ENCODE data around the gene IFNL1.
"Not testable (repeated sequence)": the region's sequence is repeated elsewhere in the genome, so short reads cannot be mapped to it uniquely, and the experiment has no call there.

IFNL1 gene

GRCh38 chr19:39296055-39296645, at the start of gene IFNL1:
TSS of gene IFNL1 (plus strand) at chr19:39296407. CDS start at chr19:39296422, 15 bp downstream.
- no peak for DNase-seq

- DNase-seq, result peak; percentile 4
Measured at GRCh38 chr19:39246951-39247669, 49.1 kb upstream of the IFNL1 start.

GRCh38 chr19:39247701-39248664, 48.2 kb upstream of the IFNL1 start:
- DNase-seq, result no peak

- DNase-seq, result no peak
Measured at GRCh38 chr19:39248806-39249205, 47.4 kb upstream of the IFNL1 start, which contains the start of gene IFNL4. TSS of gene IFNL4 (minus strand) at chr19:39248856.

GRCh38 chr19:39251081-39251480, 45.1 kb upstream of the IFNL1 start:
- no peak for DNase-seq

GRCh38 chr19:39251846-39252245, 44.4 kb upstream of the IFNL1 start:
- DNase-seq, result no peak

- DNase-seq, result peak; percentile 30
Measured at GRCh38 chr19:39252458-39252857, 43.7 kb upstream of the IFNL1 start.

- no peak for DNase-seq
Measured at GRCh38 chr19:39253374-39254149, 42.6 kb upstream of the IFNL1 start.

- no peak for DNase-seq
Measured at GRCh38 chr19:39254531-39255345, 41.5 kb upstream of the IFNL1 start.

- DNase-seq, result no peak
Measured at GRCh38 chr19:39257227-39257626, 39.0 kb upstream of the IFNL1 start.

GRCh38 chr19:39261704-39262103, 34.5 kb upstream of the IFNL1 start:
- DNase-seq, result no peak

GRCh38 chr19:39262496-39262895, 33.7 kb upstream of the IFNL1 start:
- no peak for DNase-seq

- DNase-seq, result no peak
Measured at GRCh38 chr19:39263912-39264305, 32.3 kb upstream of the IFNL1 start.

GRCh38 chr19:39264306-39265290, 31.6 kb upstream of the IFNL1 start:
- DNase-seq, result no peak

GRCh38 chr19:39265321-39265916, 30.8 kb upstream of the IFNL1 start:
- no peak for DNase-seq

GRCh38 chr19:39268085-39268484, 28.1 kb upstream of the IFNL1 start, which contains the start of gene IFNL2:
TSS of gene IFNL2 (plus strand) at chr19:39268396. CDS start at chr19:39268569, 173 bp downstream.
- DNase-seq, result not testable (repeated sequence)

- not testable (repeated sequence) for DNase-seq
Measured at GRCh38 chr19:39268531-39269223, 27.5 kb upstream of the IFNL1 start.

- DNase-seq, result not testable (repeated sequence)
Measured at GRCh38 chr19:39269369-39269768, 26.8 kb upstream of the IFNL1 start.

Measured in NCI-H526 treated with DMSO at 0.1 percent for 48 hours (cell line).